ENCODE data around the gene TARS2.
A peak's percentile ranks its signal among the peaks of the same experiment; 100 is the strongest.

- no peak for TF ChIP-seq HEYL (CRISPR knock-in tag; IDR thresholded peaks at IDR 0.05)
- 0 out of 5 replicates have a peak, but pooled peaks of 1 of the 2 experiments have one; percentile 25 for TF ChIP-seq RAD21 (conservative IDR thresholded peaks at IDR 0.05 in 1 of 2, IDR thresholded peaks at IDR 0.05 in 1 of 2)
- TF ChIP-seq, protein P1, sequence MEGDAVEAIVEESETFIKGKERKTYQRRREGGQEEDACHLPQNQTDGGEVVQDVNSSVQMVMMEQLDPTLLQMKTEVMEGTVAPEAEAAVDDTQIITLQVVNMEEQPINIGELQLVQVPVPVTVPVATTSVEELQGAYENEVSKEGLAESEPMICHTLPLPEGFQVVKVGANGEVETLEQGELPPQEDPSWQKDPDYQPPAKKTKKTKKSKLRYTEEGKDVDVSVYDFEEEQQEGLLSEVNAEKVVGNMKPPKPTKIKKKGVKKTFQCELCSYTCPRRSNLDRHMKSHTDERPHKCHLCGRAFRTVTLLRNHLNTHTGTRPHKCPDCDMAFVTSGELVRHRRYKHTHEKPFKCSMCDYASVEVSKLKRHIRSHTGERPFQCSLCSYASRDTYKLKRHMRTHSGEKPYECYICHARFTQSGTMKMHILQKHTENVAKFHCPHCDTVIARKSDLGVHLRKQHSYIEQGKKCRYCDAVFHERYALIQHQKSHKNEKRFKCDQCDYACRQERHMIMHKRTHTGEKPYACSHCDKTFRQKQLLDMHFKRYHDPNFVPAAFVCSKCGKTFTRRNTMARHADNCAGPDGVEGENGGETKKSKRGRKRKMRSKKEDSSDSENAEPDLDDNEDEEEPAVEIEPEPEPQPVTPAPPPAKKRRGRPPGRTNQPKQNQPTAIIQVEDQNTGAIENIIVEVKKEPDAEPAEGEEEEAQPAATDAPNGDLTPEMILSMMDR (IDR thresholded peaks at IDR 0.05): no peak
- TF ChIP-seq EP300 (IDR thresholded peaks at IDR 0.05): no peak
- TF ChIP-seq CEBPB (IDR thresholded peaks at IDR 0.05): no peak
- TF ChIP-seq POLR2A (IDR thresholded peaks at IDR 0.05; ENCODE audit: low read length): no peak
- no peak for TF ChIP-seq ZSCAN20 (CRISPR knock-in tag; IDR thresholded peaks at IDR 0.05)
- no peak for TF ChIP-seq ZFP36 (IDR thresholded peaks at IDR 0.05; ENCODE audit: borderline replicate concordance, partially characterized antibody)
- TF ChIP-seq NPAS2 (CRISPR knock-in tag; IDR thresholded peaks at IDR 0.05; ENCODE audit: borderline replicate concordance): no peak
Observed at GRCh38 chr1:150516616-150517015, 29.4 kb downstream of the TARS2 start.
